ENCODE data around the gene TFB1M. TPM values are rescaled to one million over a fixed set of nuclear protein-coding genes. Genes with fewer than 3 reads are reported as not detected.

TFB1M gene
- total and polyA plus RNA-seq, 4 donors, result 13.6 to 20.8 (median 18.7) TPM

DNA sequence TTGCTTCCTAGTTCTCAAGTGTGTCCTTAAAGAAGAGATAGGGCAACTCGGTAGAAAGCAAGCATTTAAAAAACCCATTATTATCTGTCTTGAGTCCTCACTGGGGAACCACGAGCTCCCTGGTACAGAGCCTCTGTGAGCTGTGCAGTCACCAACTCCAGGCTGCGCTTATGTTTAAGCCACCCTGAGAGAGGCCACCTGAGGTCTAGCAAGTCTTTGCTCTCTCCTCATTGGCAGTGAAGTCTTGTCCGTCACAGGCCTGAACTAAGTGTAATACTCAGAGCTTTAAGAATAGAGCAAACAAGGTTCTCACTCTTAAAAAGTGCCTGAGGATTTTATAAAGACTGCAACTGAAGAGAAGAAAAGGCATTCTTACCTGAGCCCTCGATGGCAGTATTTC is 54.4 kb downstream of the TFB1M start:
- peaks cover 14% of the 10 kb centered on the region for H3K36me3 ChIP-seq (ENCODE audit: control insufficient read depth, insufficient read depth, low read length)
- peaks cover 15% of the 10 kb centered on the region for H3K4me1 ChIP-seq (ENCODE audit: control insufficient read depth, insufficient read depth, low read length)
- no peak overlapping the region for H3K4me3 ChIP-seq (ENCODE audit: low read depth, low read length)
- H3K27ac ChIP-seq (ENCODE audit: low read depth, low read length), result no peak overlapping the region
- H3K27me3 ChIP-seq (ENCODE audit: control insufficient read depth, insufficient read depth, low read length), result no peaks in the 10 kb centered on the region
- H3K9me3 ChIP-seq (ENCODE audit: control insufficient read depth, insufficient read depth, low read length), result no peaks in the 10 kb centered on the region
- WGBS (ENCODE audit: insufficient coverage), result 82% methylated on average over 3 of the region's 5 CpGs
- no peak for DNase-seq (ENCODE audit: low read depth in 4 of 6, low spot score in 6 of 6)

DNA sequence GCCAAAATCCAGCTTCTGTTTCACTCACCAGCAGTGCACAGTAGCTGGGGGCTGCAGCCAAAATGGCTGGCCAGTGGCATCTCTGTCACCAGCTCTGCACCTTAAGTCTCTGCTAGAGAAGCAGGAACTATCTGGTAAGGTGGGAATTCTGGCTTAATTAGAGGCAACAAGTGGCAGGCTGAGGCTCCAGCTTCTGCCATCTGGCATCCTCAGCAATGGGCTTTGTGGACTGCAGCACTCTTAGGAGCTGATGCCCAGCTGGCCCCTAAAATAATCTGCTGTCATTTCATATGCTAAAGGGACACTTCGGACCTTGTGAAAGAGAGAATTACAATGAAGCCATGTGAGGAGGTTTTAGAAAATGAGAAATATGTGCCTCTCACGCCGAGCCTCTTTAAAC is 55.1 kb downstream of the TFB1M start:
- Histone ChIP-seq H3K4me3 (ENCODE audit: low read depth, low read length) (no peak overlapping the region), H3K36me3 (ENCODE audit: control insufficient read depth, insufficient read depth, low read length) (peaks cover 14% of the 10 kb centered on the region), H3K27me3 (ENCODE audit: control insufficient read depth, insufficient read depth, low read length) (no peaks in the 10 kb centered on the region), H3K9me3 (ENCODE audit: control insufficient read depth, insufficient read depth, low read length) (no peaks in the 10 kb centered on the region), H3K4me1 (ENCODE audit: control insufficient read depth, insufficient read depth, low read length) (peaks cover 15% of the 10 kb centered on the region), H3K27ac (ENCODE audit: low read depth, low read length) (no peak overlapping the region)
- no peak for DNase-seq (ENCODE audit: low read depth in 4 of 6, low spot score in 6 of 6)
- WGBS (ENCODE audit: insufficient coverage), result no CpG with 5 or more reads among the region's 3 CpGs

- peak in 1 of 6 donors; percentile 69 for DNase-seq (ENCODE audit: low read depth in 4 of 6, low spot score in 6 of 6)
- H3K4me3 ChIP-seq (ENCODE audit: low read depth, low read length), result no peak overlapping the region
- 82% methylated on average over 3 of the region's 9 CpGs for WGBS (ENCODE audit: insufficient coverage)
- H3K27ac ChIP-seq (ENCODE audit: low read depth, low read length), result no peak overlapping the region
- no peaks in the 10 kb centered on the region for H3K27me3 ChIP-seq (ENCODE audit: control insufficient read depth, insufficient read depth, low read length)
- H3K9me3 ChIP-seq (ENCODE audit: control insufficient read depth, insufficient read depth, low read length), result no peaks in the 10 kb centered on the region
- peaks cover 15% of the 10 kb centered on the region for H3K4me1 ChIP-seq (ENCODE audit: control insufficient read depth, insufficient read depth, low read length)
- peaks cover 19% of the 10 kb centered on the region for H3K36me3 ChIP-seq (ENCODE audit: control insufficient read depth, insufficient read depth, low read length)
Measured at GRCh38 chr6:155257796-155258195, 56.5 kb downstream of the TFB1M start.

- Histone ChIP-seq H3K36me3 (ENCODE audit: control insufficient read depth, insufficient read depth, low read length) (peaks cover 24% of the 10 kb centered on the region), H3K4me3 (ENCODE audit: low read depth, low read length) (no peak overlapping the region), H3K9me3 (ENCODE audit: control insufficient read depth, insufficient read depth, low read length) (no peaks in the 10 kb centered on the region), H3K27me3 (ENCODE audit: control insufficient read depth, insufficient read depth, low read length) (no peaks in the 10 kb centered on the region), H3K4me1 (ENCODE audit: control insufficient read depth, insufficient read depth, low read length) (peaks cover 11% of the 10 kb centered on the region), H3K27ac (ENCODE audit: low read depth, low read length) (no peak overlapping the region)
- WGBS (ENCODE audit: insufficient coverage), result 86% methylated on average over 13 of the region's 13 CpGs
- DNase-seq (ENCODE audit: low read depth in 4 of 6, low spot score in 6 of 6), result no peak
Measured at GRCh38 chr6:155256122-155256795, 58.0 kb downstream of the TFB1M start.

GRCh38 chr6:155254139-155254538 is 60.1 kb downstream of the TFB1M start:
- Histone ChIP-seq H3K9me3 (ENCODE audit: control insufficient read depth, insufficient read depth, low read length) (no peaks in the 10 kb centered on the region), H3K27ac (ENCODE audit: low read depth, low read length) (no peak overlapping the region), H3K4me3 (ENCODE audit: low read depth, low read length) (no peak overlapping the region), H3K4me1 (ENCODE audit: control insufficient read depth, insufficient read depth, low read length) (peaks cover 5% of the 10 kb centered on the region), H3K27me3 (ENCODE audit: control insufficient read depth, insufficient read depth, low read length) (no peaks in the 10 kb centered on the region), H3K36me3 (ENCODE audit: control insufficient read depth, insufficient read depth, low read length) (peaks cover 23% of the 10 kb centered on the region)
- WGBS (ENCODE audit: insufficient coverage), result 78% methylated on average over 4 of the region's 10 CpGs
- no peak for DNase-seq (ENCODE audit: low read depth in 4 of 6, low spot score in 6 of 6)

DNA sequence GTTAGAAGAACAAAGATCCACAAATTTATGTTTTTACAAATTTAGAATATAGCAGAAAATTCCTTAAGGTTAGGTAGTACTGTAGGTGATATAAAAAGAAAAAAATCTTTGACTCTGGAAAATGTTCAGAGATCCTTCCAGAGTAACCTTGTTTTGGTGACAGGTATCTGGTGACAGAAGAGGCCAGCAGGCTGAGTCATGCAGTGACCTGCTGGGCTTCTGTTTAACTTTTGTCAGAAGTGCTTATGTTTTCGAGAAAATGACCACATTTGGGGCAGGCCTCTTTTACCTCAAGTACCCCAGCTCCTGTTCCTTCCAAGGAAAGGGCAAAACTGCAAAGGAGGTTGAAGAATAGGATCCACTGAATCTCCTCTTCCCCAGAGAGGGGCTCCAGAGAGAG is 60.9 kb downstream of the TFB1M start:
- no peak overlapping the region for H3K27ac ChIP-seq (ENCODE audit: low read depth, low read length)
- no peak overlapping the region for H3K4me3 ChIP-seq (ENCODE audit: low read depth, low read length)
- no peaks in the 10 kb centered on the region for H3K9me3 ChIP-seq (ENCODE audit: control insufficient read depth, insufficient read depth, low read length)
- no peaks in the 10 kb centered on the region for H3K27me3 ChIP-seq (ENCODE audit: control insufficient read depth, insufficient read depth, low read length)
- no peaks in the 10 kb centered on the region for H3K4me1 ChIP-seq (ENCODE audit: control insufficient read depth, insufficient read depth, low read length)
- WGBS (ENCODE audit: insufficient coverage), result no CpG with 5 or more reads among the region's 1 CpG
- peaks cover 22% of the 10 kb centered on the region for H3K36me3 ChIP-seq (ENCODE audit: control insufficient read depth, insufficient read depth, low read length)
- no peak for DNase-seq (ENCODE audit: low read depth in 4 of 6, low spot score in 6 of 6)

DNA sequence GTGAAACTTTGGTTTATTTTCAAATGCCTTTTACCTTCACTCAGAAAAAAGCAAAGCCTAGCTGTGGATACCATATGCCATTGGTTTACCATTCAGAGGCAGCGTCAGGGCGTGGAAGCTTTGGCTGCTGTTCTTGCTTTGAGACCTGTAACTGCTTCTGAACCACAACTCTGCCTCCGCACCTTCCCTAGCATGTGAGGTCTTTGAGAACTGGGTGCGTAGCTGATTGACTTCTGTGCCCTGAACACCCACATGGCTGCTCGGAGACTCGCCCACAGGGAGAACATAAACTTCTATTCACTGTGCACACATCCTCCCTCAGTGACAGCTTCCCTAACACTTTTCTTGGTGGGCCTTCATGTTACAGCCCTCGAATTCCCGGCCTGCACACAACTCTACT is 61.7 kb downstream of the TFB1M start:
- 91% methylated on average over 8 of the region's 8 CpGs for WGBS (ENCODE audit: insufficient coverage)
- Histone ChIP-seq H3K4me1 (ENCODE audit: control insufficient read depth, insufficient read depth, low read length) (no peaks in the 10 kb centered on the region), H3K36me3 (ENCODE audit: control insufficient read depth, insufficient read depth, low read length) (peaks cover 27% of the 10 kb centered on the region), H3K9me3 (ENCODE audit: control insufficient read depth, insufficient read depth, low read length) (no peaks in the 10 kb centered on the region), H3K4me3 (ENCODE audit: low read depth, low read length) (no peak overlapping the region), H3K27ac (ENCODE audit: low read depth, low read length) (no peak overlapping the region), H3K27me3 (ENCODE audit: control insufficient read depth, insufficient read depth, low read length) (no peaks in the 10 kb centered on the region)
- DNase-seq (ENCODE audit: low read depth in 4 of 6, low spot score in 6 of 6), result no peak

DNA sequence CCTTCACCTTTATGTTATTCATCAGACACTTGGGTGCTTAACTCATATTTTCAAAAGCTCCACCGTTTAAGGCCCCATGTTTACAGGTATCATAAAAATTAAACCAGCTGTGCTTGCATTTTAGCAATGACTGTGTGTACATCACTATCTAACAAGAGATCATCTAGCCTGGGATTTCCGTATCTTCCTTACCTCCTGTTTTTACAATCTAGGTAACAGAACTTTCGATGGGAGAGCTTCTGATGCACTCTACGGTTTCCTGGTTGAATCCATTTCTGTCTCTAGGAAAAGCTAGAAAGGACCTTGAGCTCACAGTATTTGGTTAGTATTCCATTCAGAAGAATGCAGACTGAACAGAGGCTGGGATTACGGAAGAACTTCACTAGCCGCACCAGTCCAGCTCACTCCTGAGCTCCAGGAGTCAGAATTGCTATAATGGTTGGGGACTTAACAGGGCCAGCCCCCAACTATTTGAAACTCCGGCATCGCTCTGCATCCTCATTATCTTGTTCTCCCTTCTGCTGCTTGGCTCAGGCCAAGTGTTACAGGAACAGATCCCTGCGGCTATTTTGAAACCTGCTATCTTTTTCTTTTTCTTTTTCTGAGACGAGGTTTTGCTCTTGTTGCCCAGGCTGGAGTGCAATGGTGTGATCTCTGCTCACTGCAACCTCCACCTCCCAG is 63.4 kb downstream of the TFB1M start:
- H3K27ac ChIP-seq (ENCODE audit: low read depth, low read length), result no peak overlapping the region
- H3K4me1 ChIP-seq (ENCODE audit: control insufficient read depth, insufficient read depth, low read length), result no peaks in the 10 kb centered on the region
- 88% methylated on average over 7 of the region's 10 CpGs for WGBS (ENCODE audit: insufficient coverage)
- no peaks in the 10 kb centered on the region for H3K27me3 ChIP-seq (ENCODE audit: control insufficient read depth, insufficient read depth, low read length)
- H3K9me3 ChIP-seq (ENCODE audit: control insufficient read depth, insufficient read depth, low read length), result no peaks in the 10 kb centered on the region
- peak in 1 of 6 donors; percentile 31 for DNase-seq (ENCODE audit: low read depth in 4 of 6, low spot score in 6 of 6)
- peaks cover 22% of the 10 kb centered on the region for H3K36me3 ChIP-seq (ENCODE audit: control insufficient read depth, insufficient read depth, low read length)
- H3K4me3 ChIP-seq (ENCODE audit: low read depth, low read length), result no peak overlapping the region

- H3K4me1 ChIP-seq (ENCODE audit: control insufficient read depth, insufficient read depth, low read length), result no peaks in the 10 kb centered on the region
- 91% methylated on average over 21 of the region's 30 CpGs for WGBS (ENCODE audit: insufficient coverage)
- peak in 3 of 6 donors; percentile 64 to 91 (median 85) for DNase-seq (ENCODE audit: low read depth in 4 of 6, low spot score in 6 of 6)
- H3K27me3 ChIP-seq (ENCODE audit: control insufficient read depth, insufficient read depth, low read length), result no peaks in the 10 kb centered on the region
- peaks cover 18% of the 10 kb centered on the region for H3K36me3 ChIP-seq (ENCODE audit: control insufficient read depth, insufficient read depth, low read length)
- H3K27ac ChIP-seq (ENCODE audit: low read depth, low read length), result no peak overlapping the region
- H3K9me3 ChIP-seq (ENCODE audit: control insufficient read depth, insufficient read depth, low read length), result no peaks in the 10 kb centered on the region
- no peak overlapping the region for H3K4me3 ChIP-seq (ENCODE audit: low read depth, low read length)
Measured at GRCh38 chr6:155248008-155249001, 66.0 kb downstream of the TFB1M start.

Data from spinal cord (tissue), 10 donors.